Measurements from ENCODE around the gene JMJD1C. TPM values are rescaled to one million over a fixed set of nuclear protein-coding genes. Genes with fewer than 3 reads are reported as not detected.

JMJD1C gene
- total RNA-seq, 1 donor from 2014 or later = 62.6 TPM

DNA sequence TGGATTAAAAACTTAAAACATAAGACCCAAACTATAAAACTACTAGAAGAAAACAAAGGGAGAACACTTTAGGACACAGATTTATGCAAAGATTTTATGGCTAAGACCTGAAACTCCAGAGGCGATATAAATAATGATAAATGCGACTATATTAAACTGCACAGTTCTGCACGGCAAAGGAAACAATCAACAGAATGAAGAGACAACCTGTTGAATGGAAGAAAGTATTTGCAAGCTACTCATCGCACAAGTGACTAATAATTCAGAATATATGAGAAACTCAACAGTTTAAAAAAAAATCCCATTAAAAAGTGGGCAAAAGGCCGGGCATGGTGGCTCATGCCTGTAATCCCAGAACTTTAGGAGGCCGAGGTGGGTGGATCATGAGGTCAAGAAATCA, 73.6 kb downstream of the JMJD1C start:
- TF ChIP-seq, protein P1, sequence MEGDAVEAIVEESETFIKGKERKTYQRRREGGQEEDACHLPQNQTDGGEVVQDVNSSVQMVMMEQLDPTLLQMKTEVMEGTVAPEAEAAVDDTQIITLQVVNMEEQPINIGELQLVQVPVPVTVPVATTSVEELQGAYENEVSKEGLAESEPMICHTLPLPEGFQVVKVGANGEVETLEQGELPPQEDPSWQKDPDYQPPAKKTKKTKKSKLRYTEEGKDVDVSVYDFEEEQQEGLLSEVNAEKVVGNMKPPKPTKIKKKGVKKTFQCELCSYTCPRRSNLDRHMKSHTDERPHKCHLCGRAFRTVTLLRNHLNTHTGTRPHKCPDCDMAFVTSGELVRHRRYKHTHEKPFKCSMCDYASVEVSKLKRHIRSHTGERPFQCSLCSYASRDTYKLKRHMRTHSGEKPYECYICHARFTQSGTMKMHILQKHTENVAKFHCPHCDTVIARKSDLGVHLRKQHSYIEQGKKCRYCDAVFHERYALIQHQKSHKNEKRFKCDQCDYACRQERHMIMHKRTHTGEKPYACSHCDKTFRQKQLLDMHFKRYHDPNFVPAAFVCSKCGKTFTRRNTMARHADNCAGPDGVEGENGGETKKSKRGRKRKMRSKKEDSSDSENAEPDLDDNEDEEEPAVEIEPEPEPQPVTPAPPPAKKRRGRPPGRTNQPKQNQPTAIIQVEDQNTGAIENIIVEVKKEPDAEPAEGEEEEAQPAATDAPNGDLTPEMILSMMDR (conservative IDR thresholded peaks at IDR 0.05) = no peak
- no peaks in the 10 kb centered on the region for H3K27me3 Mint-ChIP-seq
- H3K4me3 Mint-ChIP-seq = no peak overlapping the region
- peaks cover 23% of the 10 kb centered on the region for H3K9me3 Mint-ChIP-seq
- peaks cover 5% of the 10 kb centered on the region for H3K4me1 Mint-ChIP-seq (ENCODE audit: unreplicated experiment)
- DNase-seq (ENCODE audit: extremely low spot score, unreplicated experiment) = no peak
- H3K36me3 Mint-ChIP-seq = peaks cover 36% of the 10 kb centered on the region
- H3K27ac Mint-ChIP-seq = no peak overlapping the region

DNA sequence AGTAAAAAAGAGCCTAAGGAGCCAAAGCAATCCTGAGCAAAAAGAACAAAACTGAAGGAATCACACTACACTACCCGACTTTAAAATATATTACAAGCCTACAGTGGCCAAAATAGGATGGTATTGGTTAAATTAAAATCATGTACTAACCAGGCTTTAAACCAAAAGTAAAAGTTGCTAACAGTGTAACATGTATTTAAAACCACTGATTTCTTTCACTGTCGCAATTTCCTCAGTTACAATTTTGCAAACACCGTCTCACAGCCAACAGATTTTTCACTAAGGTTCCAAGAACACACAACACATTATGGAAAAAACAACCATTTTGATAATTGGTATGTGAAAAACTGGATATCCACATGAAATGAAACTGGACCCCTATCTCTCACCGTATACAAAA, 74.0 kb downstream of the JMJD1C start:
- Mint-ChIP-seq H3K9me3 (peaks cover 23% of the 10 kb centered on the region), H3K36me3 (peaks cover 36% of the 10 kb centered on the region), H3K4me1 (ENCODE audit: unreplicated experiment) (peaks cover 5% of the 10 kb centered on the region), H3K27me3 (no peaks in the 10 kb centered on the region), H3K4me3 (no peak overlapping the region), H3K27ac (no peak overlapping the region)
- DNase-seq (ENCODE audit: extremely low spot score, unreplicated experiment) = no peak
- TF ChIP-seq, protein P1 (conservative IDR thresholded peaks at IDR 0.05) = no peak

DNA sequence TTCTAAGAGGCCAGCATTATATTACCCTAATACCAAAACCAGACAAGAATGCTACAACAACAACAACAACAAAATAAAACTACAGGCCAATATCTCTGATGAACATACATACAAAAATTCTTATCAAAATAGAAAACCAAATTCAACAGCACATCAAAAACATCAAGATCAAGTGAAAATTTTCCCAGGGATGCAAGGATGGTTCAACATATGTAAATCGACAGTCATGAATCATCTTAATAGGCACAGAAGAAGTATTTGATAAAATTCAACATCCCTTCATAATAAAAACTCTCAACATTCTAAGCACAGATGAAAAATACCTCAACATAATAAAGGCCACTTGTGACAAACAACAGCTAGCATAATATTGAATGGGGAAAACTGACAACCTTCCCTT, 75.3 kb downstream of the JMJD1C start:
- H3K27ac Mint-ChIP-seq = no peak overlapping the region
- no peak overlapping the region for H3K4me3 Mint-ChIP-seq
- peaks cover 23% of the 10 kb centered on the region for H3K9me3 Mint-ChIP-seq
- H3K36me3 Mint-ChIP-seq = peaks cover 36% of the 10 kb centered on the region
- no peaks in the 10 kb centered on the region for H3K27me3 Mint-ChIP-seq
- DNase-seq (ENCODE audit: extremely low spot score, unreplicated experiment) = no peak
- no peaks in the 10 kb centered on the region for H3K4me1 Mint-ChIP-seq (ENCODE audit: unreplicated experiment)
- TF ChIP-seq, protein P1 (conservative IDR thresholded peaks at IDR 0.05) = no peak

DNA sequence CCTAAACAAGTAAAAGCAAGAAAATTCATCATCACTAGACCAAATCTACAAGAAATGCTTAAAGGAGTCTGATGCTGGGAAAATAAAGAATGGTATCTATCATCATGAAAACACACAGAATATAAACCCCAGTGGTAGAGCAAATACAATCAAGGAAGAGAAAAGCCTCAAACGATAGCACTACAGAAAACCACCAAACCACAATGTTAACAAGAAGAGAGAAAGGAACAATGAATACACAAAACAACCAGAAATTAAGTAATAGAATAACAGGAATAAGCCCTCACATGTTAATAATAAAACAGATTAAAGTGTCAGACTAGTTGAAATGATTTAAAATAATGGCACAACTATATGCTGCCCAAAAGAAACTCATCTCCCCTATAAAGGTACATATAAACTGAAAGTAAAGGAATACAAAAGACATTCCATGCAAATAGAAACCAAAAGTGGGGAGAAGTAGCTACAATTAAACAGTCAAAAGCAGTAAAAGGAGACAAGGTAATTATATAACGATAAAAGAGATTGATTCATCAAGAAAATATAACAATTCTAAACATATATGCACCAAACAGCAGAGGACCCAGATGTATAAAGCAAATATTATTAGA, 77.3 kb downstream of the JMJD1C start:
- H3K36me3 Mint-ChIP-seq = peaks cover 31% of the 10 kb centered on the region
- no peak overlapping the region for H3K4me3 Mint-ChIP-seq
- TF ChIP-seq, protein P1 (conservative IDR thresholded peaks at IDR 0.05) = no peak
- no peaks in the 10 kb centered on the region for H3K27me3 Mint-ChIP-seq
- peaks cover 23% of the 10 kb centered on the region for H3K9me3 Mint-ChIP-seq
- no peak for DNase-seq (ENCODE audit: extremely low spot score, unreplicated experiment)
- H3K27ac Mint-ChIP-seq = peak overlapping the region; percentile 6
- H3K4me1 Mint-ChIP-seq (ENCODE audit: unreplicated experiment) = no peaks in the 10 kb centered on the region

- H3K27ac Mint-ChIP-seq = no peak overlapping the region
- H3K27me3 Mint-ChIP-seq = no peaks in the 10 kb centered on the region
- H3K9me3 Mint-ChIP-seq = peaks cover 21% of the 10 kb centered on the region
- TF ChIP-seq, protein P1 (conservative IDR thresholded peaks at IDR 0.05) = no peak
- DNase-seq (ENCODE audit: extremely low spot score, unreplicated experiment) = no peak
- peaks cover 27% of the 10 kb centered on the region for H3K36me3 Mint-ChIP-seq
- no peak overlapping the region for H3K4me3 Mint-ChIP-seq
- H3K4me1 Mint-ChIP-seq (ENCODE audit: unreplicated experiment) = no peaks in the 10 kb centered on the region
Measured at GRCh38 chr10:63385254-63385653, 80.5 kb downstream of the JMJD1C start.
